Neural progenitor cell (in vitro differentiated cells): ENCODE results near the gene SLC34A2.

ENCODE experiments used
- EZH2 ChIP-seq: fragments of 200-600 bp; sonication (generic); IDR thresholded peaks from 2 replicates; pipeline ENCODE4 v1.6.1; 2017; ENCODE audit warnings: antibody characterized with exemption, mild to moderate bottlenecking, moderate library complexity
- EZH2phosphoT487 ChIP-seq: fragments of 200-600 bp; sonication (generic); IDR thresholded peaks from 2 replicates; pipeline ENCODE4 v1.6.1; 2017; ENCODE audit warnings: antibody characterized with exemption
- TF ChIP-seq, protein P1 (sequence below): fragments of 200-600 bp; sonication (generic); IDR thresholded peaks from 2 replicates; pipeline ENCODE4 v1.5.1; 2017; ENCODE audit warnings: antibody characterized with exemption, mild to moderate bottlenecking

DNA sequence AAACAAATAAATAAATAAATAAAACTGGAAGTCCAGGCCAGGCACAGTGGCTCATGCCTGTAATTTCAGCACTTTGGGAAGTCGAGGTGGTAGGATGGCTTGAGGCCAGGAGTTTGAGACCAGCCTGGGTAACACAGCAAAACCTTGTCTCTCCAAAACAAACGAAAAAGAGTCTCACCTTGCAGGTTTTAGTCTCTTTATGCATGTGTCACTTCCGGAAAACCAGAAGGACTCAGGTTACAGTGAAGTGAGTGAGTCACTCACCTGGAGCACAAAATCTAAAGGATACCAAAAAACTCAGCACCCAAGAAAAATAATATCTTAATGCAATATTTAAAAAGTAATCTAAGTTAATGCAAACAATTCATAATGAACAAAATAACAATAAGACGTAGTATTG is 20.1 kb upstream of the SLC34A2 start:
- TF ChIP-seq, protein P1, sequence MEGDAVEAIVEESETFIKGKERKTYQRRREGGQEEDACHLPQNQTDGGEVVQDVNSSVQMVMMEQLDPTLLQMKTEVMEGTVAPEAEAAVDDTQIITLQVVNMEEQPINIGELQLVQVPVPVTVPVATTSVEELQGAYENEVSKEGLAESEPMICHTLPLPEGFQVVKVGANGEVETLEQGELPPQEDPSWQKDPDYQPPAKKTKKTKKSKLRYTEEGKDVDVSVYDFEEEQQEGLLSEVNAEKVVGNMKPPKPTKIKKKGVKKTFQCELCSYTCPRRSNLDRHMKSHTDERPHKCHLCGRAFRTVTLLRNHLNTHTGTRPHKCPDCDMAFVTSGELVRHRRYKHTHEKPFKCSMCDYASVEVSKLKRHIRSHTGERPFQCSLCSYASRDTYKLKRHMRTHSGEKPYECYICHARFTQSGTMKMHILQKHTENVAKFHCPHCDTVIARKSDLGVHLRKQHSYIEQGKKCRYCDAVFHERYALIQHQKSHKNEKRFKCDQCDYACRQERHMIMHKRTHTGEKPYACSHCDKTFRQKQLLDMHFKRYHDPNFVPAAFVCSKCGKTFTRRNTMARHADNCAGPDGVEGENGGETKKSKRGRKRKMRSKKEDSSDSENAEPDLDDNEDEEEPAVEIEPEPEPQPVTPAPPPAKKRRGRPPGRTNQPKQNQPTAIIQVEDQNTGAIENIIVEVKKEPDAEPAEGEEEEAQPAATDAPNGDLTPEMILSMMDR: no peak
- TF ChIP-seq EZH2phosphoT487: no peak
- TF ChIP-seq EZH2: no peak
